Adrenal gland (tissue), 5 donors: ENCODE results near the gene KIFC3.

Experiments
- POLR2A ChIP-seq, 2 donors: fragments of 450-650 bp; IDR thresholded peaks; one replicate each; pipeline ENCODE4 v1.6.1; 2017; ENCODE audit warnings: antibody characterized with exemption in 2 of 2, mild to moderate bottlenecking in 2 of 2, moderate library complexity in 1 of 2
- TF ChIP-seq, protein P1 (sequence below), 6 experiments: fragments of 450-650 bp in 4 of 6; fragments of 200-600 bp in 2 of 6; sonication (generic) in 1 of 6; IDR thresholded peaks; 1 replicate in 5 of 6; 2 replicates in 1 of 6; pipeline versions ENCODE4 v1.5.1 to v1.8.0; 2016 to 2021; ENCODE audit warnings: antibody characterized with exemption in 6 of 6, mild to moderate bottlenecking in 2 of 6, moderate library complexity in 1 of 6
- donor health status: DM: no; HTN: no; CAD: no.

DNA sequence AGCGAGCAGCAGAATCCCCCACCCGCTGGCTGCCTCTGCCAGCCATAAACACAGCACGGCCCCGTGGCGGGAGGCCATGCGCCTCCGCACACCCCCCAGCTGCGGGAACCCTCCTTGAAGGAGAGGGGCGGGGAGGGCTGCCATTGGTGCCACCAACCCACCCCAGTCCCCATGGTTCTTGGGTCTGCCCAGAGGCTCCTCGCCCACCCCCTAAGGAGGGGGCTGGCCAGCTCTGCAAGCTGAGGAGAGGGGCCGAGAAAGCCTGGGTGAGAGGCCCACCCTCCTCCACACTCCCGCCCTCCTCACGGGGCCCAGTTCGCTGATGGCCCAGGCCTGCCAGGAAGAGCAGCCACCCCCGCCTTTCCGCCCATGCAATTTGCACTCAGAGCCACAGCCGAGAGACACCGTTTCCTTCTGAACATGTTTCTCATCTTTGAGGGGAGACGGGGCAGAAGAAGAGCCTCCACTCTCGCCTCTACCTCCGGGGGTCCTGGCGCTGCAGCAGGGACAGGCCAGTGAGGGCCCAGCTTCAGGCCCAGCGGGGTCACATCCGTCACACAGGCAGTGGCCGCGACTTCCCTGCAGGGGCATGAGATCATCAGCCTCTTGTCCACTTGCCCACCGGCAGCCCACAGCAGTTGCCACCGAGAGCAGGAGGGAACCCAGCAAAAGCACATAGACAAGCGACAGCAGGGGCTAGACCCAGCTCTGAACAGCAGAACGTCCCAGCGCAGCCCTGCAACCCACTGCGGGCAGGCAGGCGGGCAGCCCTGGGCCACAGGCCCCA is 43.8 kb downstream of the KIFC3 start:
- TF ChIP-seq, protein P1, sequence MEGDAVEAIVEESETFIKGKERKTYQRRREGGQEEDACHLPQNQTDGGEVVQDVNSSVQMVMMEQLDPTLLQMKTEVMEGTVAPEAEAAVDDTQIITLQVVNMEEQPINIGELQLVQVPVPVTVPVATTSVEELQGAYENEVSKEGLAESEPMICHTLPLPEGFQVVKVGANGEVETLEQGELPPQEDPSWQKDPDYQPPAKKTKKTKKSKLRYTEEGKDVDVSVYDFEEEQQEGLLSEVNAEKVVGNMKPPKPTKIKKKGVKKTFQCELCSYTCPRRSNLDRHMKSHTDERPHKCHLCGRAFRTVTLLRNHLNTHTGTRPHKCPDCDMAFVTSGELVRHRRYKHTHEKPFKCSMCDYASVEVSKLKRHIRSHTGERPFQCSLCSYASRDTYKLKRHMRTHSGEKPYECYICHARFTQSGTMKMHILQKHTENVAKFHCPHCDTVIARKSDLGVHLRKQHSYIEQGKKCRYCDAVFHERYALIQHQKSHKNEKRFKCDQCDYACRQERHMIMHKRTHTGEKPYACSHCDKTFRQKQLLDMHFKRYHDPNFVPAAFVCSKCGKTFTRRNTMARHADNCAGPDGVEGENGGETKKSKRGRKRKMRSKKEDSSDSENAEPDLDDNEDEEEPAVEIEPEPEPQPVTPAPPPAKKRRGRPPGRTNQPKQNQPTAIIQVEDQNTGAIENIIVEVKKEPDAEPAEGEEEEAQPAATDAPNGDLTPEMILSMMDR (IDR thresholded peaks at IDR 0.05): no peak
- no peak for TF ChIP-seq POLR2A (IDR thresholded peaks at IDR 0.05)
